Karpas-422 (cell line): ENCODE data around the gene CLMN. TPM values are rescaled to one million over a fixed set of nuclear protein-coding genes. Genes with fewer than 3 reads are reported as not detected.

ENCODE experiments used
- DNase-seq: peaks from one replicate; pipeline ENCODE4 v3.0.0-alpha.2; 2015
- H2AFZ ChIP-seq: fragments of 200-600 bp; sonication (generic); 2 replicates; pipeline ENCODE4 v1.6.1; 2014; ENCODE audit warnings: antibody characterized with exemption, low read length, mixed read lengths
- H3K27ac ChIP-seq: fragments of 200-600 bp; sonication (generic); 2 replicates; pipeline ENCODE4 v1.5.1; 2014; ENCODE audit warnings: mild to moderate bottlenecking, low read length, moderate library complexity
- H3K27me3 ChIP-seq: fragments of 200-600 bp; sonication (generic); 2 replicates; pipeline ENCODE4 v1.6.1; 2014; ENCODE audit warnings: low read length, mixed read lengths
- H3K36me3 ChIP-seq: fragments of 200-600 bp; sonication (generic); 2 replicates; pipeline ENCODE4 v1.6.1; 2014; ENCODE audit warnings: low read length, mixed read lengths; ENCODE audit not compliant: insufficient read depth
- H3K4me1 ChIP-seq: fragments of 200-600 bp; sonication (generic); 2 replicates; pipeline ENCODE4 v1.6.1; 2014; ENCODE audit warnings: mild to moderate bottlenecking, low read length, mixed read lengths
- H3K4me2 ChIP-seq: fragments of 200-600 bp; sonication (generic); 2 replicates; pipeline ENCODE4 v1.6.1; 2014; ENCODE audit warnings: low read length, low read depth, mild to moderate bottlenecking; ENCODE audit not compliant: poor library complexity, severe bottlenecking
- H3K4me3 ChIP-seq: fragments of 200-600 bp; sonication (generic); 2 replicates; pipeline ENCODE4 v1.5.1; 2014; ENCODE audit warnings: mild to moderate bottlenecking, antibody characterized with exemption, low read length, mixed read lengths
- H3K79me2 ChIP-seq: fragments of 200-600 bp; sonication (generic); 2 replicates; pipeline ENCODE4 v1.6.1; 2014; ENCODE audit warnings: mild to moderate bottlenecking, low read length, mixed read lengths
- H3K9ac ChIP-seq: fragments of 200-600 bp; sonication (generic); 2 replicates; pipeline ENCODE4 v1.6.0; 2014; ENCODE audit warnings: low read length
- H3K9me2 ChIP-seq: fragments of 200-600 bp; sonication (generic), shearing (Covaris generic); replicated peaks from 2 replicates; pipeline ENCODE4 v1.6.0; 2014; ENCODE audit warnings: mild to moderate bottlenecking, low read length, moderate library complexity; ENCODE audit not compliant: insufficient read depth
- H3K9me3 ChIP-seq: fragments of 300-700, 200-600 bp; sonication (generic); 2 replicates; pipeline ENCODE4 v1.6.1; 2014; ENCODE audit warnings: low read length, mixed read lengths
- H4K20me1 ChIP-seq: fragments of 200-600 bp; sonication (generic); 2 replicates; pipeline ENCODE4 v1.6.1; 2014; ENCODE audit warnings: mild to moderate bottlenecking, antibody characterized with exemption, low read length, low read depth; ENCODE audit not compliant: insufficient read depth
- total RNA-seq: library from RNA; depleted of rRNA; stranded (reverse); fragments of >200 nt; shearing (Covaris generic); gene quantifications from 2 replicates; pipeline ENCODE4 v1.2.3, GENCODE V29; 2014; ENCODE audit warnings: low replicate concordance

CLMN gene
- total RNA-seq, 1 experiment from 2014 or later, result 56.1 TPM

DNA sequence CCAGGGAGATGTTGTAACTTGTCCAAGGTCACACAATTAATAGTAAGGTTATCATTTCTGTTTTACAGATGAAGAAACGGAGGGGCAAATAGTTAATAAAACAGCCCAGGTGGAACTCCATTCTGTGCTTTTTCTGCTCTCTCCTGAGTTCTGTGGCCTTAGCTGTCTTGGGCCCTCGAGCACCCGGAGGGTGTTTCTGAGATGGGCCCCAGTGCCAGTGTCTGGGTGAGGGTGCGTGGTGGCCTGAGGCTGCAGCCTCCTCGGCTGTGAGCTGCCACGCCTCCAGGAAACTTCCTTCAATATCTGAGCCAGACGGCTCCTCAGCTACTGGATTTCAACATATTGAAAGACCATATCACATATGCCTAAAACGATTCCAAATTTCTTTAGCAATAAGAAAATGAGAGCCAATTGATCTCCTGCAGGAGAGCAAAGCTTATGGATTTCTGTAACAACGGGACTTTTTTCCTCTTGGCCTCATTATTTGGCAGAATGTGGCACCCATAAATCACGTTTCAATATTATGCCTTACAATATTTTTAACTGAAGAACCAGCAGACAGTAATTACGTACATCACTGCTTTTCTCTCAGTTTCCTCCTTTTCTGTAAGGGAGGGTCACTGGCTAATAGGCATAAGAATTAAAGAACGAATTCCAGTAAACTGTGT lies 87.6 kb downstream of the CLMN start:
- H3K27me3 ChIP-seq, result no peaks in the 10 kb centered on the region
- no peaks in the 10 kb centered on the region for H3K36me3 ChIP-seq
- H3K4me2 ChIP-seq, result peak overlapping the region; percentile 78
- no peaks in the 10 kb centered on the region for H4K20me1 ChIP-seq
- no peak overlapping the region for H2AFZ ChIP-seq
- DNase-seq, result peak; percentile 93
- no peaks in the 10 kb centered on the region for H3K9me2 ChIP-seq
- peaks cover 98% of the 10 kb centered on the region for H3K4me1 ChIP-seq
- H3K9ac ChIP-seq, result peak overlapping the region; percentile 74
- peak overlapping the region; percentile 57 for H3K4me3 ChIP-seq
- peaks cover 27% of the 10 kb centered on the region for H3K79me2 ChIP-seq
- no peaks in the 10 kb centered on the region for H3K9me3 ChIP-seq
- H3K27ac ChIP-seq, result peak overlapping the region; percentile 97

DNA sequence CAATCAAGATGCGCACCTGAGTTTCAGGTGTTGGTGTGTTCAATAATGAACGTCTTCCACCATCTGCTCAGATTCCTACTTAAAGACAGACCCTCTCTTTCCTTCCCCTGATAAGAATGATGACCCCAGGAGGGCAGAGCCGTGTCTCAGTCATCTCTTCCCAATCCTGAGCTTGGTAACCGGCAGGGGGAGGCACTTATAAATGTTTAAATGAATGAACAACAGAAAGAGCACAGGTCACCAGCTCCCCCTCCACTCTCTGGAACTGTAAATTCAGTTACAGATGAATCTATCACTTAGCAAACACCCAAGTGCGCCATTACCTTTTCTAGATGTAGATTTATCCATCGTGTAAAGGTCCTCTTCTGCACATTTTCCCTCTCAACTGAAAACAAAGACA lies 90.0 kb downstream of the CLMN start:
- Histone ChIP-seq H3K4me2 (peak overlapping the region; percentile 77), H3K9ac (peak overlapping the region; percentile 74), H3K36me3 (no peaks in the 10 kb centered on the region), H3K4me1 (peaks cover 96% of the 10 kb centered on the region), H4K20me1 (no peaks in the 10 kb centered on the region), H3K4me3 (peak overlapping the region; percentile 50; the same call in 1 of the 2 replicates), H2AFZ (no peak overlapping the region), H3K27me3 (no peaks in the 10 kb centered on the region), H3K9me3 (no peaks in the 10 kb centered on the region), H3K27ac (peak overlapping the region; percentile 97), H3K9me2 (no peaks in the 10 kb centered on the region), H3K79me2 (peaks cover 8% of the 10 kb centered on the region)
- DNase-seq, result peak; percentile 67

DNA sequence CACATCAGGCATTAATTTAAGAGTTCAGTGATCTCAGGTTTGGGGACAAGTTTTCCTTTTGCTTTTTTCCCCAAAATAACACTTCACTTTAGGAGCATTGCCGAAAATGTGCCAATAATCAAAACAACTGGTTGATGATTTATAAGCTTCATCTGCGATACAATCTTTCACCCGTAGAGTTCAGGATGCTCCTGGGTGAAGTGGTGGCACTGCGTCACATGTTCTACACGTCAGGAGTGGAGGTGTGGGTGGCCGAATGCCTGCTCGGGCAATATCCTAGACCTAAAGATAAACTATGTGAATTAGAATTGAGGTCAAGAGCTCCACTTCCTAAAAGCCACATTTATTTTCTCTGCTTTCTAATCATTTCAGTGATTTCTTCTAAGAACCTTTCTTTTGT lies 91.5 kb downstream of the CLMN start:
- H3K4me3 ChIP-seq, result no peak overlapping the region
- H3K4me2 ChIP-seq, result peak overlapping the region; percentile 27
- H3K4me1 ChIP-seq, result peaks cover 83% of the 10 kb centered on the region
- H3K27ac ChIP-seq, result peak overlapping the region; percentile 97
- no peaks in the 10 kb centered on the region for H3K9me3 ChIP-seq
- H3K36me3 ChIP-seq, result peaks cover 6% of the 10 kb centered on the region; the same call in 1 of the 2 replicates
- H3K9me2 ChIP-seq, result no peaks in the 10 kb centered on the region
- no peaks in the 10 kb centered on the region for H3K27me3 ChIP-seq
- DNase-seq, result no peak
- peaks cover 8% of the 10 kb centered on the region for H3K79me2 ChIP-seq
- H3K9ac ChIP-seq, result no peak overlapping the region
- no peak overlapping the region for H2AFZ ChIP-seq
- no peaks in the 10 kb centered on the region for H4K20me1 ChIP-seq

DNA sequence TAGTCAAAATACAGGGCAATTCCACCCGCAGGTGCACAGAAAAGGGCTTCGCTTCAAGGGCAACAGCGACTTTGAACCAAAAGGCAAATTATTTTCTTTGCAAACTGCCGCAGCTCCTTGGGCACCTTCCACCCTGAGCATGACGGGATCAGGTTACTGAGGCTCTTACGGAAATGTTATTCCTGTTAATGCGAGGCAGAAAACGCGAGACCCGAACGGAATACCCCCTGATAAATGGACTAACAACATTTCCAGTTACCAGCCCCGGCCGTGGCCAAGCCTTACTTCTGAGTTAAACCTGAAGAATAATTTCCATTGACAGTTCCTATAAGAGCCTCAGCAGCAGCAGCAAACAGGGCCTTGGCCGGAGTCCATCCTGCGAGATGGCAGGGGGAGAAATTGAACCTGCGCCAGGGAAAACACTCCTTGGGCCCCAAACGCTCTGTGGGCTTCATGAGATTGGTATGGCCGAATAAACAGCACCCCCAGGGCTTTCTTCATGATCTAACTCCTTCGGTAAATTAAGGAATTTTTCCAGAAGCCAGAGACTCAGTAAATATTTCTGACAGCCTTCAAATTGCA lies 92.3 kb downstream of the CLMN start:
- DNase-seq, result no peak
- Histone ChIP-seq H3K27ac (peak overlapping the region; percentile 97), H3K4me2 (no peak overlapping the region), H2AFZ (no peak overlapping the region), H3K36me3 (peaks cover 14% of the 10 kb centered on the region; the same call in 1 of the 2 replicates), H3K4me3 (no peak overlapping the region), H3K9me3 (no peaks in the 10 kb centered on the region), H3K4me1 (peaks cover 75% of the 10 kb centered on the region), H3K79me2 (peaks cover 8% of the 10 kb centered on the region), H3K9ac (peak overlapping the region; percentile 5; the same call in 1 of the 2 replicates), H3K27me3 (no peaks in the 10 kb centered on the region), H3K9me2 (no peaks in the 10 kb centered on the region), H4K20me1 (no peaks in the 10 kb centered on the region)

DNA sequence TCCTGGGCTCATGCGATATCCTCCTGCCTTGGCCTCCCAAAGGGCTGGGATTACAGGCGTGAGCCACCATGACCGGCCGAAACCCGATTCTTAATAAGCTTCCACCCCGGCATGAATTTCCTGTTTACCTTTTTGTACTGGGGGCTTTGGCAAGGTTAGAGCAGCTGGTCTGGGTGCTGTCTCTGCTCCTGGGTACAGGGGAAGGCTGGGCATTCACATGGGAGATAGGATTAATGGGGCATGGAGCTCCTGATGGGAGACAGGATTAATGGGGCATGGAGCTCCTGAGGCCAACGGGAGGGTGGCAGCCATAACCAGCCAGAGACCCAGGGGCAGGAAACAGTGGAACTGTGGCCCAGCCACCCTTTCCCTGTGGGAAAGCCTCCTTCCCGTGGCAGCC lies 92.9 kb downstream of the CLMN start:
- H3K4me1 ChIP-seq, result peaks cover 69% of the 10 kb centered on the region
- peak overlapping the region; percentile 10; the same call in 1 of the 2 replicates for H3K9ac ChIP-seq
- no peaks in the 10 kb centered on the region for H3K27me3 ChIP-seq
- no peak for DNase-seq
- H3K36me3 ChIP-seq, result peaks cover 14% of the 10 kb centered on the region; the same call in 1 of the 2 replicates
- H3K27ac ChIP-seq, result peak overlapping the region; percentile 97
- H3K9me3 ChIP-seq, result no peaks in the 10 kb centered on the region
- H4K20me1 ChIP-seq, result no peaks in the 10 kb centered on the region
- H3K4me3 ChIP-seq, result no peak overlapping the region
- no peaks in the 10 kb centered on the region for H3K9me2 ChIP-seq
- no peak overlapping the region for H3K4me2 ChIP-seq
- peaks cover 8% of the 10 kb centered on the region for H3K79me2 ChIP-seq
- no peak overlapping the region for H2AFZ ChIP-seq

DNA sequence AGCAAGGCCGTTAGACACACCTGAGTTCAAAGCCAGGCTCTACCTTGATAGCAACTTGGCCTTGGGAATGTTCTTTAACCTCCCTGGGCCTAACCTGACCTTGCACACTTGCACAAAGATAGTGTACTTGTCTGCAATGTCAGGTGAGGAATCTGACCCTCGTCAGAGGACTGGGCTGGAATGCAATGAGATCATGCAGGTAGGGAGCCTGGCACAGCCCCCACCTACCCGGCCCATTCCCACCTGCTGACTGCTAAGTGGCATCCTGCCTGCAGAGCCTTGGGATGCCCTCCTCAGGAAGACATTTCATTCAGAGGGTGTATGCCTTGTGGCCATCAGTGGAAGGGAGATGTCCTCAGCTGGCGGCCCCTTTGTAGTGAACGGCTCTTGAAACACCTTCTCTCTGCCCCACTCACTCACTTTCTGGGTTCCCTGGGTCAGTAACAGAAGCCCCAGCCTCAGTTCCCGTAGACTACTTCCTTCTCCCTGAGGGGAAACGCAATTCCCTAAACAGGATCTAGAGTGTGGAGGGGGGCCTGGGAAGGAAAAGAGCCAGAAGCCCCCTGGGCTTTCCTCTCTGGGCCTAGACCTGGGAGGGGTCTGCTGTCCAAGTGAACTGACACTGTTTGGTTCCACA lies 94.3 kb downstream of the CLMN start:
- DNase-seq, result no peak
- Histone ChIP-seq H3K9me3 (no peaks in the 10 kb centered on the region), H3K4me3 (no peak overlapping the region), H3K4me2 (no peak overlapping the region), H3K4me1 (peaks cover 56% of the 10 kb centered on the region), H3K27me3 (no peaks in the 10 kb centered on the region), H3K79me2 (peaks cover 2% of the 10 kb centered on the region; the same call in 1 of the 2 replicates), H4K20me1 (no peaks in the 10 kb centered on the region), H3K9me2 (no peaks in the 10 kb centered on the region), H3K36me3 (peaks cover 28% of the 10 kb centered on the region), H2AFZ (no peak overlapping the region), H3K9ac (no peak overlapping the region), H3K27ac (peak overlapping the region; percentile 97; the same call in 1 of the 2 replicates)

DNA sequence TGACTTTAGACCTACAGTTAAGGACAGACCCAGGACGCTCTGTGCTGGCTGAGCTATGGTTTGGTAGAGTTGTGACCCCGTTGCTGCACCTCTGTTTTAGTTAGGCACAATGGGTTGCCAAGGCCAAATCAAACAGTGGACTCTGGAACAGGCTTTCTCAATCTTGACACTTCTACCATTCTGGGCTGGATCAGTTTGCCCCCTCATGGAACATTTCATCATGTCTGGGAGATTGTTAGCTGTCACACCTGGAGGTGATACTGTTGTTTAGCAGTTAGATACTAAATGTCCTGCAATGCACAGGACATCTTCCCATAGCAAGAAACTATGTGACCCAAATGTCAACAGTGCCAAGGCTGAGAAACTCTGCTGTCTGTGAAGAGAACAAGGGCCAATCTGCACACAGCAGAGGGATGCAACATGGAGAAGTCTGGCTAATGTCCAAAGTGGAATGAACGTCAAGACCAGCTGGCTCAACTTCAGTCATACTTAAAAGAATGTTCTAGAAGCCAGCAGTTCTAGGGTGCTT lies 96.8 kb downstream of the CLMN start:
- peaks cover 41% of the 10 kb centered on the region for H3K36me3 ChIP-seq
- no peak overlapping the region for H2AFZ ChIP-seq
- peak overlapping the region; percentile 3; the same call in 1 of the 2 replicates for H3K27ac ChIP-seq
- H4K20me1 ChIP-seq, result no peaks in the 10 kb centered on the region
- no peak overlapping the region for H3K4me3 ChIP-seq
- H3K4me1 ChIP-seq, result peaks cover 32% of the 10 kb centered on the region
- no peaks in the 10 kb centered on the region for H3K27me3 ChIP-seq
- H3K9me2 ChIP-seq, result no peaks in the 10 kb centered on the region
- H3K9ac ChIP-seq, result no peak overlapping the region
- DNase-seq, result no peak
- H3K9me3 ChIP-seq, result no peaks in the 10 kb centered on the region
- H3K79me2 ChIP-seq, result no peaks in the 10 kb centered on the region
- H3K4me2 ChIP-seq, result no peak overlapping the region

DNA sequence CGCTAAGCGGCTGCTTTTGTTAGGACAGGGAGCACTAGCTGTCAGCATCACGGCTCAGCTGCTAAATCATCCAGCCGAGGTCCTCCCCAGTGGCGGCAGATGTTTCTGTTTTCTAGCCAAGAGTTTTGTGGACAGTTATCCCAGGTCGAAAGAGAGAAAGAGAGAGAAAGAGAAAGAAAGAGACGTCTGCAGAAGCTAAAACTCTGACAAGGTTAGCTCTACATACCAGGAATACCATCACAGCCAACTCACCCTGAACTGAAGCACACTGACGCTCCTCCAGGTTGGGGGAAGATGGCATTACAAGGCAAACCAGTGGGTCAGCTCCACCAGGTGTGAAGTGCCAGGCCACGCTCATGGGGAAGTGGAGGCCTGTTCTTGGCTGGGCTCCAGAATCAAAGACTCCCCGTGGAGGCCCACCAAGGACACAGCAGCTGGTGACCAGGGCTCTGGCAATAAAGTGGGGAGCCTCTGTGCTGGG lies 97.5 kb downstream of the CLMN start:
- H3K4me3 ChIP-seq, result no peak overlapping the region

More for the DNA sequence above, 97.5 kb downstream of the CLMN start:
- Histone ChIP-seq H3K9ac (no peak overlapping the region), H3K79me2 (no peaks in the 10 kb centered on the region), H3K36me3 (peaks cover 46% of the 10 kb centered on the region), H3K27me3 (no peaks in the 10 kb centered on the region), H3K27ac (no peak overlapping the region), H3K4me2 (no peak overlapping the region), H3K9me3 (no peaks in the 10 kb centered on the region), H2AFZ (no peak overlapping the region), H3K9me2 (no peaks in the 10 kb centered on the region), H4K20me1 (no peaks in the 10 kb centered on the region), H3K4me1 (peaks cover 25% of the 10 kb centered on the region)
- DNase-seq, result no peak
